Upper lobe of left lung (tissue), 6 donors: ENCODE measurements around the gene ARHGEF17. TPM values are rescaled to one million over a fixed set of nuclear protein-coding genes. Genes with fewer than 3 reads are reported as not detected.
A peak's percentile ranks its signal among the peaks of the same experiment; 100 is the strongest.

Source experiments
- ATAC-seq, 2 donors: fragments of 200-7000 bp; cut with Tn5 transposase; one replicate each; pipeline ENCODE4 v1.9.1; 2022; ENCODE audit warnings: mild to moderate bottlenecking in 2 of 2, moderate library complexity in 2 of 2; ENCODE audit not compliant: low FRiP score in 2 of 2
- DNase-seq, 2 donors: peaks; one replicate each; pipeline ENCODE4 v3.0.0-alpha.2; 2019 to 2020
- H3K27ac ChIP-seq, 4 donors: fragments of 200-600 bp; sonication (generic); one replicate each; pipeline ENCODE4 v1.5.1; 2016 to 2019
- H3K27me3 ChIP-seq, 4 donors: fragments of 200-600 bp; sonication (generic); one replicate each; pipeline ENCODE4 v1.5.1; 2017 to 2019
- H3K36me3 ChIP-seq, 4 donors: fragments of 200-600 bp; sonication (generic); one replicate each; pipeline ENCODE4 v1.5.1; 2016 to 2019
- H3K4me1 ChIP-seq, 4 donors: fragments of 200-600 bp; sonication (generic); one replicate each; pipeline ENCODE4 v1.5.1; 2018 to 2019
- H3K4me3 ChIP-seq, 4 donors: fragments of 200-600 bp; sonication (generic); one replicate each; pipeline ENCODE4 v1.5.1; 2017 to 2019; ENCODE audit warnings: mild to moderate bottlenecking in 2 of 4, moderate library complexity in 1 of 4
- H3K9me3 ChIP-seq, 4 donors: fragments of 200-600 bp; sonication (generic); one replicate each; pipeline ENCODE4 v1.5.1; 2018 to 2019
- EP300 ChIP-seq, 4 donors: sonication (generic); formaldehyde crosslinking; IDR thresholded peaks; one replicate each; pipeline ENCODE4 v1.5.1; 2017; ENCODE audit warnings: antibody characterized with exemption in 4 of 4, control low read depth in 2 of 4
- POLR2A ChIP-seq, 4 donors: fragments of 450-650 bp; IDR thresholded peaks; one replicate each; pipeline ENCODE4 v1.5.1; 2016 to 2017; ENCODE audit warnings: antibody characterized with exemption in 4 of 4, mild to moderate bottlenecking in 2 of 4
- POLR2AphosphoS5 ChIP-seq, 2 donors: sonication (generic); formaldehyde crosslinking; IDR thresholded peaks; one replicate each; pipeline ENCODE4 v1.5.1; 2017; ENCODE audit warnings: antibody characterized with exemption in 2 of 2
- WGBS, 2 donors: methylation state at CpG; one replicate each; pipeline ENCODE4 v1.1.5; 2017 to 2018; 5-methylcytosine and 5-hydroxymethylcytosine counted together
- total RNA-seq, 6 donors: library from RNA; depleted of rRNA in 4 of 6; stranded (reverse); fragments of >200 nt in 4 of 6; gene quantifications; one replicate each; pipeline versions ENCODE4 v1.1.0 to v1.2.1, GENCODE V29; 2016 to 2021
- TF ChIP-seq, protein P1 (sequence below), 6 experiments: fragments of 450-650 bp in 4 of 6; fragments of 200-600 bp in 2 of 6; sonication (generic) in 2 of 6; IDR thresholded peaks; one replicate each; pipeline ENCODE4 v1.5.1; 2016 to 2019; ENCODE audit warnings: antibody characterized with exemption in 6 of 6
- donor health status: DM: no; HTN: no; CAD: no; lungs with moderate emphysema.
- donor health status: DM: no; HTN: yes; CAD: no; lungs with severe emphysema.

ARHGEF17 gene
- total RNA-seq, 6 donors from 2014 or later: 48.1 to 140 (median 65.1) TPM

DNA sequence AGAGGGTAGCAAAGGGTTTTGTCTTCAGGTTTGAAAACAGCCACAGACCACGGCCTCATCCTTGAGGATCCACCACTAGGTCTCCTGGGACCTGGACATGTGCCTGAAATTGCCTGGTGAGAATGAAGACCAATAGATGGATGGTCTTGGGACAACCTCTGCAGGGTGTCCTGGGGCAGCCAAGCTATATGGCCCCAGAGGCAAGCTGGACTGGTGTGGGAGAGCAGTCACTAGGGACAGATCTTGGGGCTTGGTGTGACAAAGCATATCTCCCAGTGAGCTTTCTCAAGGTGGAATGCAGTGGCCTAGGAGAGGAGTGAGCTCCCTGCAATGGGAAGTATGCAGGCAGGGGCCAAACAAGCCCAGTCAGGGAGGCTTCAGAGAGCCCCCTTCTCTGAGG lies 22.4 kb upstream of the ARHGEF17 start:
- no peaks in the 10 kb centered on the region for H3K27me3 ChIP-seq
- no peaks in the 10 kb centered on the region for H3K36me3 ChIP-seq
- H3K9me3 ChIP-seq: no peaks in the 10 kb centered on the region
- H3K4me3 ChIP-seq: no peak overlapping the region
- TF ChIP-seq, protein P1, sequence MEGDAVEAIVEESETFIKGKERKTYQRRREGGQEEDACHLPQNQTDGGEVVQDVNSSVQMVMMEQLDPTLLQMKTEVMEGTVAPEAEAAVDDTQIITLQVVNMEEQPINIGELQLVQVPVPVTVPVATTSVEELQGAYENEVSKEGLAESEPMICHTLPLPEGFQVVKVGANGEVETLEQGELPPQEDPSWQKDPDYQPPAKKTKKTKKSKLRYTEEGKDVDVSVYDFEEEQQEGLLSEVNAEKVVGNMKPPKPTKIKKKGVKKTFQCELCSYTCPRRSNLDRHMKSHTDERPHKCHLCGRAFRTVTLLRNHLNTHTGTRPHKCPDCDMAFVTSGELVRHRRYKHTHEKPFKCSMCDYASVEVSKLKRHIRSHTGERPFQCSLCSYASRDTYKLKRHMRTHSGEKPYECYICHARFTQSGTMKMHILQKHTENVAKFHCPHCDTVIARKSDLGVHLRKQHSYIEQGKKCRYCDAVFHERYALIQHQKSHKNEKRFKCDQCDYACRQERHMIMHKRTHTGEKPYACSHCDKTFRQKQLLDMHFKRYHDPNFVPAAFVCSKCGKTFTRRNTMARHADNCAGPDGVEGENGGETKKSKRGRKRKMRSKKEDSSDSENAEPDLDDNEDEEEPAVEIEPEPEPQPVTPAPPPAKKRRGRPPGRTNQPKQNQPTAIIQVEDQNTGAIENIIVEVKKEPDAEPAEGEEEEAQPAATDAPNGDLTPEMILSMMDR (IDR thresholded peaks at IDR 0.05): no peak
- no peak for TF ChIP-seq POLR2AphosphoS5 (IDR thresholded peaks at IDR 0.05)
- TF ChIP-seq EP300 (IDR thresholded peaks at IDR 0.05): no peak
- TF ChIP-seq POLR2A (IDR thresholded peaks at IDR 0.05): no peak
- ATAC-seq: no peak
- WGBS, 2 donors: 100% methylated on average over 1 of the region's 1 CpG
- peaks cover 25 to 36% (median 29%) of the 10 kb centered on the region in 4 donors for H3K4me1 ChIP-seq
- no peak for DNase-seq
- no peak overlapping the region for H3K27ac ChIP-seq

GRCh38 chr11:73286240-73286810 lies 21.8 kb upstream of the ARHGEF17 start:
- no peak for ATAC-seq

DNA sequence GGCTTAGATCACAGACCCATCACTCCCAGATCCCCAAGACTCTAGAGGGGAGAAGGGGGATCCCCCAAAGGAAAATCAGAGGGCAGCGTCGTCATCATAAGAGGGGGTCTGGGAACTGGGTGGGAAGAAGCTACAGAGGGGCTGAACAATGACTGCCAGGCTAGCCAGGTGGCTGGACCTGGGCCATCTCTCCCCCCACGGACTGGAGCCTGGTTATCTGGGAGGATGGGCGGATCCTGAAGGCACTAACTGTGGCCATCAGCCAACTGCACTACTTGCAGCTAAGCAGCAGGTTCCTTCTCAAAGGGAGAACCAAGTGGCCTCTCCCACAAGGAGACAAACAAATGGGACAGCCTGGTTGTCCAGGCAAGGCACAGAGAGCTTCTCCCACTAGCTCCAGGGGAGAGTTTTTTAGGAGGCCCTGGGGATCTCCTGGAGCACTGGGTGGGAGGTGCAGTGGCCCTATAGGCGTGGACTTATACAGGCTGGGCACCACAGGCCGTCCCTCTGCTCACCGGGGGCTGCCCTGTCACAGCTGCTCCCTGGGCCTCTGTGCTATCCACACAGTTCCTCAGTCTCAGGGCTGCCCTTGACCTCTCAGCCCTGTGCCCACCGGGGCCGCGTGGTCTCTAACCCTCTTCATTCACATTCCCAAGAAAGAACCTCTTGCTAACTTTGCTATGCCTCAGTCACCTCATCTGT lies 20.5 kb upstream of the ARHGEF17 start:
- Histone ChIP-seq H3K4me1 (peaks cover 25 to 28% (median 27%) of the 10 kb centered on the region in 4 donors), H3K27ac (peak overlapping the region in 3 of 4 donors; percentile 27 to 79 (median 38))

More at GRCh38 chr11:73286240-73286810, 21.8 kb upstream of the ARHGEF17 start:
- Histone ChIP-seq H3K36me3 (no peaks in the 10 kb centered on the region), H3K4me3 (no peak overlapping the region), H3K4me1 (peaks cover 25 to 32% (median 29%) of the 10 kb centered on the region in 4 donors), H3K27me3 (no peaks in the 10 kb centered on the region), H3K9me3 (no peaks in the 10 kb centered on the region), H3K27ac (no peak overlapping the region)
- no peak for TF ChIP-seq POLR2A (IDR thresholded peaks at IDR 0.05)
- no peak for TF ChIP-seq POLR2AphosphoS5 (IDR thresholded peaks at IDR 0.05)
- no peak for TF ChIP-seq EP300 (IDR thresholded peaks at IDR 0.05)
- TF ChIP-seq, protein P1 (IDR thresholded peaks at IDR 0.05): no peak
- no peak for DNase-seq
- 87 to 91% methylated on average over 9 of the region's 9 CpGs for WGBS, 2 donors

DNA sequence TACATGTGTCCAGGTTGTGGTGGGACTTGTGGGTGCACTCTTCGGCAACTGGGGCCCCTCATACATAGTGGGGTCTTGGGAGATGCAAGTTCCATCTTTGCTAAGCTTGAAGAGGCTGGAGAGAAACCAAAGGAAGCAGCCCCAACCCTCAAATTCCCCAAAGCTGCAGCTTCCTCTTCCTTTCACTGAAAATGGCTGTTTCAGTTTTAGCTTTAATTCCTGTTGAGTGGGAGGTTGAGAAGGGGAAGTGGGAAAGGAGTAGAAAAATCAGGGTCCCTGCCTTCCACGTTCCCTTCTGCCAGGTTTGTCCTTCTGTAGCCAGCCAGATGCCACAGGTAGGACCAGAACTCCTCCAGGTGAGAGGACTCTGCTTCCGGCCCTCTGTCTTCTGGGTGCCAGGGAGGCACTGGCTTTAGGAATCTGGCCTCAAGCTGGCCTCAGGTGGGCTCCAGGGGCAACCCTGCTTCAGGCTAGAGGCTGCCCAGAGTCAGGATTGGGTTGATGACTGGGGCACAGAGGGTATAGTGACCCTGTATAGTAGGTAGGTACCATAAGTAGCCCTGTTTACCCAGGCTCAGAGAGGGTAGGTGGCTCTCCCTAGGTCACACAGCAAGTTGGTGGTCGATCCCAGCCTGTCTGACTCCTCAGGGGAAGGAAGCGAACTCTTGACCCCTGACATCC lies 19.7 kb upstream of the ARHGEF17 start:
- H3K27me3 ChIP-seq: no peaks in the 10 kb centered on the region
- peak overlapping the region; percentile 46 to 79 (median 75) for H3K27ac ChIP-seq
- no peaks in the 10 kb centered on the region for H3K9me3 ChIP-seq
- 55 to 67% methylated on average over 3 to 5 of the region's 5 CpGs for WGBS, 2 donors
- H3K4me3 ChIP-seq: no peak overlapping the region
- ATAC-seq: peak in 1 of 2 donors; percentile 18
- TF ChIP-seq EP300 (IDR thresholded peaks at IDR 0.05): no peak
- no peak for TF ChIP-seq POLR2AphosphoS5 (IDR thresholded peaks at IDR 0.05)
- TF ChIP-seq, protein P1 (IDR thresholded peaks at IDR 0.05): no peak
- TF ChIP-seq POLR2A (IDR thresholded peaks at IDR 0.05): no peak
- H3K36me3 ChIP-seq: no peaks in the 10 kb centered on the region
- DNase-seq: no peak
- peaks cover 25 to 28% (median 27%) of the 10 kb centered on the region in 4 donors for H3K4me1 ChIP-seq

More for the DNA sequence above, 20.5 kb upstream of the ARHGEF17 start:
- H3K27me3 ChIP-seq: no peaks in the 10 kb centered on the region
- WGBS, 2 donors: 75 to 79% methylated on average over 6 to 10 of the region's 10 CpGs
- no peak for TF ChIP-seq POLR2AphosphoS5 (IDR thresholded peaks at IDR 0.05)
- TF ChIP-seq, protein P1 (IDR thresholded peaks at IDR 0.05): no peak
- no peak for TF ChIP-seq EP300 (IDR thresholded peaks at IDR 0.05)
- TF ChIP-seq POLR2A (IDR thresholded peaks at IDR 0.05): no peak
- H3K36me3 ChIP-seq: no peaks in the 10 kb centered on the region
- H3K9me3 ChIP-seq: no peaks in the 10 kb centered on the region
- H3K4me3 ChIP-seq: no peak overlapping the region
- DNase-seq (no peak), ATAC-seq (no peak)
